ENCODE data around the gene BHLHE40. TPM values are rescaled to one million over a fixed set of nuclear protein-coding genes. Genes with fewer than 3 reads are reported as not detected.
A peak's percentile ranks its signal among the peaks of the same experiment; 100 is the strongest.

The BHLHE40 gene
- total RNA-seq, 4 donors from 2014 or later = 19.2 to 96.7 (median 45.3) TPM

DNA sequence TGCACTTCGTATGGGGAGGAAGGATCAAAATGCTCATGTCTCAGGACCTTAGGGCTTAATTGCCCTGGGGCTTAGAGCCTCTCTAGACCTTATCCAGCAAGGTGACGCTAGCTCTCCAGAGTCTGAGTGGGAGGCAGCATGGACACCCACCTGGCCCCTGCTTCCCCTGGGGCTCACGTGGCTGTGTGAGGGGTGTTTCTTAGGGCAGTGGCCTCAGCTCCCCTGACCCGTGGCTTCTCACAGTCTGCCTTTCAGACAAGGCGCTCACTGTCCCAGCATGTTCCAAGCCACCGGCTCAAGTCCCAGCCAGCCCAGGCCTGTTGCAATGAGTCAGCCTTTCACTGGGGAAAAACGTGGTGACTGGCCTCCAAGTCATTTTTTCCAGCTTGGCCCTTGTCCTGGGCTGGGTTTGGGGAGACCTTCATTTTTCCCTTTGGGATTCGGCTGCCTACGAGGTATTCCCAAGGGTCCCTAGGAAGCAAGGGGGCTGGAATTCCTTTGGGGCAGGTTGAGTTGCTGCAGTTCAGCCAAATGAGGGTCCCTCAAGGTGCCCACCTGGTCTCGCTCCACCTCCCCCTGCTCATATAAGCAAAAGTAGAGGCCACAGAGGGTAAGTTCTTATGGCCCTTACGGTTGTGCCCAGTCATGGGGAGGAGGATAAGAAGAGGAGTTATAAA is 15.7 kb downstream of the BHLHE40 start:
- Histone ChIP-seq H3K9me3 (no peaks in the 10 kb centered on the region), H3K27ac (peak overlapping the region; percentile 96 to 100 (median 99)), H3K4me1 (peaks cover 18 to 36% of the 10 kb centered on the region in 2 donors), H3K36me3 (no peaks in the 10 kb centered on the region), H3K27me3 (no peaks in the 10 kb centered on the region), H3K4me3 (no peak overlapping the region)
- ATAC-seq (peak; percentile 89 to 91), DNase-seq (peak; percentile 87 to 95)
- intact Hi-C loops (cut with DNase I; ENCODE audit: low total_unique reads) = no loop called here
- in situ Hi-C loops (cut with MboI; ENCODE audit: low sequenced_read_pairs in 4 of 4) = loop anchor here in 1 of 4 donors (25.0 kb wide), 1 partner anchor 192 kb away; the partner anchor contains the start of gene EDEM1
- TF ChIP-seq, protein P1, sequence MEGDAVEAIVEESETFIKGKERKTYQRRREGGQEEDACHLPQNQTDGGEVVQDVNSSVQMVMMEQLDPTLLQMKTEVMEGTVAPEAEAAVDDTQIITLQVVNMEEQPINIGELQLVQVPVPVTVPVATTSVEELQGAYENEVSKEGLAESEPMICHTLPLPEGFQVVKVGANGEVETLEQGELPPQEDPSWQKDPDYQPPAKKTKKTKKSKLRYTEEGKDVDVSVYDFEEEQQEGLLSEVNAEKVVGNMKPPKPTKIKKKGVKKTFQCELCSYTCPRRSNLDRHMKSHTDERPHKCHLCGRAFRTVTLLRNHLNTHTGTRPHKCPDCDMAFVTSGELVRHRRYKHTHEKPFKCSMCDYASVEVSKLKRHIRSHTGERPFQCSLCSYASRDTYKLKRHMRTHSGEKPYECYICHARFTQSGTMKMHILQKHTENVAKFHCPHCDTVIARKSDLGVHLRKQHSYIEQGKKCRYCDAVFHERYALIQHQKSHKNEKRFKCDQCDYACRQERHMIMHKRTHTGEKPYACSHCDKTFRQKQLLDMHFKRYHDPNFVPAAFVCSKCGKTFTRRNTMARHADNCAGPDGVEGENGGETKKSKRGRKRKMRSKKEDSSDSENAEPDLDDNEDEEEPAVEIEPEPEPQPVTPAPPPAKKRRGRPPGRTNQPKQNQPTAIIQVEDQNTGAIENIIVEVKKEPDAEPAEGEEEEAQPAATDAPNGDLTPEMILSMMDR (IDR thresholded peaks at IDR 0.05 in 4 of 5, conservative IDR thresholded peaks at IDR 0.05 in 1 of 5) = no peak
- TF ChIP-seq POLR2A (IDR thresholded peaks at IDR 0.05) = peak in 1 of 2 donors; percentile 38

GRCh38 chr3:4995500-4996053 is 16.3 kb downstream of the BHLHE40 start:
- Histone ChIP-seq H3K27me3 (no peaks in the 10 kb centered on the region), H3K9me3 (no peaks in the 10 kb centered on the region), H3K36me3 (no peaks in the 10 kb centered on the region), H3K27ac (peak overlapping the region; percentile 96 to 100 (median 99)), H3K4me1 (peaks cover 14 to 30% of the 10 kb centered on the region in 2 donors), H3K4me3 (no peak overlapping the region)
- TF ChIP-seq, protein P1 (IDR thresholded peaks at IDR 0.05 in 4 of 5, conservative IDR thresholded peaks at IDR 0.05 in 1 of 5) = no peak
- TF ChIP-seq POLR2A (IDR thresholded peaks at IDR 0.05) = peak in 1 of 2 donors; percentile 16
- in situ Hi-C loops (cut with MboI; ENCODE audit: low sequenced_read_pairs in 4 of 4) = loop anchor here in 1 of 4 donors (25.0 kb wide), 1 partner anchor 192 kb away; the partner anchor contains the start of gene EDEM1
- DNase-seq = peak; percentile 50 to 88
- ATAC-seq = peak; percentile 78 to 85
- intact Hi-C loops (cut with DNase I; ENCODE audit: low total_unique reads) = loop anchor here (1.0 kb wide), 1 partner anchor 25 kb away; no protein-coding TSS in a partner anchor

GRCh38 chr3:4996223-4996765 is 17.1 kb downstream of the BHLHE40 start:
- Histone ChIP-seq H3K9me3 (no peaks in the 10 kb centered on the region), H3K36me3 (no peaks in the 10 kb centered on the region), H3K27ac (peak overlapping the region; percentile 96 to 100 (median 99)), H3K4me1 (peaks cover 14 to 30% of the 10 kb centered on the region in 2 donors), H3K27me3 (no peaks in the 10 kb centered on the region), H3K4me3 (no peak overlapping the region)
- in situ Hi-C loops (cut with MboI; ENCODE audit: low sequenced_read_pairs in 4 of 4) (loop anchor here in 1 of 4 donors (25.0 kb wide), 1 partner anchor 191 kb away; the partner anchor contains the start of gene EDEM1), intact Hi-C loops (cut with DNase I; ENCODE audit: low total_unique reads) (loop anchor here (1.0 kb wide), 1 partner anchor 24 kb away; no protein-coding TSS in a partner anchor)
- TF ChIP-seq, protein P1 (IDR thresholded peaks at IDR 0.05 in 4 of 5, conservative IDR thresholded peaks at IDR 0.05 in 1 of 5) = no peak
- no peak for TF ChIP-seq POLR2A (IDR thresholded peaks at IDR 0.05)
- DNase-seq (no peak), ATAC-seq (no peak)

- in situ Hi-C loops (cut with MboI; ENCODE audit: low sequenced_read_pairs in 4 of 4) (loop anchor here in 1 of 4 donors (25.0 kb wide), 1 partner anchor 190 kb away; the partner anchor contains the start of gene EDEM1), intact Hi-C loops (cut with DNase I; ENCODE audit: low total_unique reads) (loop anchor here (1.0 kb wide), 1 partner anchor 23 kb away; no protein-coding TSS in a partner anchor)
- H3K4me3 ChIP-seq = no peak overlapping the region
- no peaks in the 10 kb centered on the region for H3K9me3 ChIP-seq
- TF ChIP-seq, protein P1 (IDR thresholded peaks at IDR 0.05 in 4 of 5, conservative IDR thresholded peaks at IDR 0.05 in 1 of 5) = no peak
- no peak for TF ChIP-seq POLR2A (IDR thresholded peaks at IDR 0.05)
- ATAC-seq = no peak
- no peak for DNase-seq
- H3K4me1 ChIP-seq = peaks cover 14 to 30% of the 10 kb centered on the region in 2 donors
- H3K27ac ChIP-seq = peak overlapping the region in 3 of 4 donors; percentile 96 to 100 (median 98)
- H3K27me3 ChIP-seq = no peaks in the 10 kb centered on the region
- no peaks in the 10 kb centered on the region for H3K36me3 ChIP-seq
Measured at GRCh38 chr3:4996771-4997291, 17.6 kb downstream of the BHLHE40 start.
